ENCODE data around the gene TMC2. TPM values are rescaled to one million over a fixed set of nuclear protein-coding genes. Genes with fewer than 3 reads are reported as not detected.
A peak's percentile ranks its signal among the peaks of the same experiment; 100 is the strongest.

Gene TMC2
- total RNA-seq, 2 experiments from 2014 or later = not detected

- peaks cover 6% of the 10 kb centered on the region for H3K27me3 Mint-ChIP-seq
- peak overlapping the region; percentile 90 for H3K4me3 Mint-ChIP-seq
- H3K9me3 Mint-ChIP-seq = no peaks in the 10 kb centered on the region
- peaks cover 41% of the 10 kb centered on the region for H3K4me1 Mint-ChIP-seq
- peaks cover 60% of the 10 kb centered on the region for H3K36me3 Mint-ChIP-seq
- DNase-seq = no peak
- H3K27ac Mint-ChIP-seq = peak overlapping the region; percentile 92
Observed at GRCh38 chr20:2653556-2654383, 117.4 kb downstream of the TMC2 start.

- DNase-seq = no peak
- H3K27me3 Mint-ChIP-seq = peaks cover 6% of the 10 kb centered on the region
Observed at GRCh38 chr20:2654384-2654822, 118.0 kb downstream of the TMC2 start.

GRCh38 chr20:2654831-2655230 lies 118.5 kb downstream of the TMC2 start:
- peaks cover 6% of the 10 kb centered on the region for H3K27me3 Mint-ChIP-seq
- H3K27ac Mint-ChIP-seq = peak overlapping the region; percentile 92
- peaks cover 38% of the 10 kb centered on the region for H3K4me1 Mint-ChIP-seq
- no peak for DNase-seq
- peak overlapping the region; percentile 90 for H3K4me3 Mint-ChIP-seq
- H3K36me3 Mint-ChIP-seq = peaks cover 63% of the 10 kb centered on the region
- no peaks in the 10 kb centered on the region for H3K9me3 Mint-ChIP-seq

More at GRCh38 chr20:2654384-2654822, 118.0 kb downstream of the TMC2 start:
- peak overlapping the region; percentile 92 for H3K27ac Mint-ChIP-seq
- no peaks in the 10 kb centered on the region for H3K9me3 Mint-ChIP-seq
- peaks cover 63% of the 10 kb centered on the region for H3K36me3 Mint-ChIP-seq
- H3K4me1 Mint-ChIP-seq = peaks cover 41% of the 10 kb centered on the region
- H3K4me3 Mint-ChIP-seq = peak overlapping the region; percentile 90

DNA sequence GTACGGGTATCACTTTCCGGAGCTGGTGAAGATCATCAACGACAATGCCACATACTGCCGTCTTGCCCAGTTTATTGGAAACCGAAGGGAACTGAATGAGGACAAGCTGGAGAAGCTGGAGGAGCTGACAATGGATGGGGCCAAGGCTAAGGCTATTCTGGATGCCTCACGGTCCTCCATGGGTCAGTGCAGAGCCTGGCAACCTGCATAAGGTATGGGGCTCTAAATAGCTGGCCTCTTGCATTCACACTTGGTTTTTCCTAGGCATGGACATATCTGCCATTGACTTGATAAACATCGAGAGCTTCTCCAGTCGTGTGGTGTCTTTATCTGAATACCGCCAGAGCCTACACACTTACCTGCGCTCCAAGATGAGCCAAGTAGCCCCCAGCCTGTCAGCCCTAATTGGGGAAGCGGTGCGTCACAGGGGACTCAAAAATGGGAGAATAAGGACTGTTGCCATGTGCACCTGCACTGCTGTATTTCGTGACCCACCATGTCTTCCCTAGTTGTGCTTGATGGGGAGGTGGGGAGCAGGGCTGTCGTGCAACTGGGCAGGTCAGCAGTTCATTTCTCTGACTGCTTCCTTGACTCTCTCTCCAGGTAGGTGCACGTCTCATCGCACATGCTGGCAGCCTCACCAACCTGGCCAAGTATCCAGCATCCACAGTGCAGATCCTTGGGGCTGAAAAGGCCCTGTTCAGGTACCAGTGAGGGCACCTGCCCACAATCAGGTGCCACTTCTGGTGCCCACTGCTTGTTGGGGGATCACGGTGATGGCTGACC lies 119.2 kb downstream of the TMC2 start:
- no peak for DNase-seq
- H3K4me3 Mint-ChIP-seq = peak overlapping the region; percentile 90
- peak overlapping the region; percentile 92 for H3K27ac Mint-ChIP-seq
- H3K27me3 Mint-ChIP-seq = peaks cover 6% of the 10 kb centered on the region
- H3K9me3 Mint-ChIP-seq = no peaks in the 10 kb centered on the region
- H3K36me3 Mint-ChIP-seq = peaks cover 62% of the 10 kb centered on the region
- peaks cover 35% of the 10 kb centered on the region for H3K4me1 Mint-ChIP-seq

GRCh38 chr20:2656471-2657117 lies 120.2 kb downstream of the TMC2 start:
- Mint-ChIP-seq H3K27ac (peak overlapping the region; percentile 92), H3K4me1 (peaks cover 35% of the 10 kb centered on the region), H3K36me3 (peaks cover 62% of the 10 kb centered on the region), H3K9me3 (no peaks in the 10 kb centered on the region), H3K4me3 (peak overlapping the region; percentile 90), H3K27me3 (peaks cover 6% of the 10 kb centered on the region)
- no peak for DNase-seq

GRCh38 chr20:2657241-2657640 lies 120.9 kb downstream of the TMC2 start:
- Mint-ChIP-seq H3K27me3 (peaks cover 6% of the 10 kb centered on the region), H3K9me3 (no peaks in the 10 kb centered on the region), H3K4me3 (peak overlapping the region; percentile 90), H3K36me3 (peaks cover 66% of the 10 kb centered on the region), H3K27ac (peak overlapping the region; percentile 92), H3K4me1 (peaks cover 41% of the 10 kb centered on the region)
- DNase-seq = no peak

DNA sequence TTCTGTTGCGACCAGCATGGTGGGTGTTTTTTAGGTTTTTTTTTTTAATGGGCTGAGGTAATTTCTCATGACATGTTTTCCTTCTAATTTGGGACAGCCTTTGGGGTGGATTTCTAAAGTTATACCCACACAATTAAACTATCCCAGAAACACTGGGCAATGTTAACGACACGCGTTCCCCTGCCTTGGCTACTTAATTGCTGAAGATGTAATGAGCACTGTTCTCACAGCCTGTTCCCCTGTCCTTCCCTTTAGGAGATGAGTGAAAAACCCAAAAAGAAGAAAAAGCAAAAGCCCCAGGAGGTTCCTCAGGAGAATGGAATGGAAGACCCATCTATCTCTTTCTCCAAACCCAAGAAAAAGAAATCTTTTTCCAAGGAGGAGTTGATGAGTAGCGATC lies 121.3 kb downstream of the TMC2 start:
- Mint-ChIP-seq H3K4me1 (peaks cover 42% of the 10 kb centered on the region), H3K9me3 (no peaks in the 10 kb centered on the region), H3K36me3 (peaks cover 65% of the 10 kb centered on the region), H3K4me3 (no peak overlapping the region), H3K27me3 (peaks cover 6% of the 10 kb centered on the region), H3K27ac (peak overlapping the region; percentile 92)
- DNase-seq = no peak

DNA sequence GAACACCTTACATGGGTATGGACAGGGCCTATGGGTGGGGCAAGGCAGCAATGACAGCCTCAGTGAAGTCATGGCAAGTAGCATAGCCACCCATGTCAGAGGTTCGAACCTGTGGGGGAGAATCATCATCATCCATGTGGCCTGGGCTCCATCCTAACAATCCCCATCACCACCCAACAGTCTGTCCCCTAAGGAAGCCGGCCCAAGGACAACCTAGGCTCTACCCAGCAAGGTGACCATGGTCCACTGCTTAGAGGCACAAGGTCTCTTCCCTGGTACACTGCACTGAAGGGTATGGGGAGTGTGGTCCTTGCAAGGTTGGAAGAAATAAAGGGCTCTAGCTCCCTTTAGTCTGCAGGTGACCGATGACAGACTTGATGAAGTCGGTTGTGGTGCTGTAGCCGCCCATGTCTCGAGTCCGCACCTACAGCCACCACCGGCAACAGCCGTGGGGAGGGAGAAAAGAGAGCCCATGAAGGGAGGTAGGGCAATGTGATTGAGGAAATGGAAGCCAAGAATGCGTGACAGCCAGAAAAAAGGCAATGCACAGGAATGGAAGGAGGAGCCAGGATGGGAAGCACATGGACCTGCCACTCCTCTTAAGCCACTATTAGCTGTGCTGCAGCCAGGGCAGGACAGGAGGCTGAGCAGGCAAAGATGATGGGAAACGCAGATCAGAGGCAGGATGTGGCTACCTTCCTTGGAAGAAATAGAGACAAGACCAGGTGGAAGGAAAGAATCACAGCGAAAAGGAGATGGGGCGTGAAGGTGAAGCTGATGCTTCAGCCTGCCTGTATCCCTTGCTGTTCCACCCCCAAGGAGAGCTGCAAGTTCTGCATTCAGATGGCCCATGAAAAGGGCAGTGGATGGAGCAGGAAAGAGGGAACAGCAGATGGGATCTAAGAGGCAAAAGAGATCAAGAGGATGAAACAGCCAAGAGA lies 122.3 kb downstream of the TMC2 start:
- Mint-ChIP-seq H3K27me3 (peaks cover 6% of the 10 kb centered on the region), H3K36me3 (peaks cover 59% of the 10 kb centered on the region), H3K9me3 (no peaks in the 10 kb centered on the region), H3K27ac (peak overlapping the region; percentile 92), H3K4me3 (peak overlapping the region; percentile 5), H3K4me1 (peaks cover 48% of the 10 kb centered on the region)
- DNase-seq = peak; percentile 33

- Mint-ChIP-seq H3K9me3 (no peaks in the 10 kb centered on the region), H3K27ac (no peak overlapping the region), H3K4me3 (no peak overlapping the region), H3K4me1 (peaks cover 43% of the 10 kb centered on the region), H3K27me3 (peaks cover 1% of the 10 kb centered on the region), H3K36me3 (peaks cover 54% of the 10 kb centered on the region)
- DNase-seq = no peak
Observed at GRCh38 chr20:2659547-2659946, 123.2 kb downstream of the TMC2 start.

- Mint-ChIP-seq H3K27me3 (no peaks in the 10 kb centered on the region), H3K27ac (peak overlapping the region; percentile 97), H3K4me1 (peaks cover 22% of the 10 kb centered on the region), H3K36me3 (peaks cover 22% of the 10 kb centered on the region), H3K9me3 (no peaks in the 10 kb centered on the region), H3K4me3 (peak overlapping the region; percentile 92)
- DNase-seq = no peak
Observed at GRCh38 chr20:2663364-2663886, 127.1 kb downstream of the TMC2 start.

DNA sequence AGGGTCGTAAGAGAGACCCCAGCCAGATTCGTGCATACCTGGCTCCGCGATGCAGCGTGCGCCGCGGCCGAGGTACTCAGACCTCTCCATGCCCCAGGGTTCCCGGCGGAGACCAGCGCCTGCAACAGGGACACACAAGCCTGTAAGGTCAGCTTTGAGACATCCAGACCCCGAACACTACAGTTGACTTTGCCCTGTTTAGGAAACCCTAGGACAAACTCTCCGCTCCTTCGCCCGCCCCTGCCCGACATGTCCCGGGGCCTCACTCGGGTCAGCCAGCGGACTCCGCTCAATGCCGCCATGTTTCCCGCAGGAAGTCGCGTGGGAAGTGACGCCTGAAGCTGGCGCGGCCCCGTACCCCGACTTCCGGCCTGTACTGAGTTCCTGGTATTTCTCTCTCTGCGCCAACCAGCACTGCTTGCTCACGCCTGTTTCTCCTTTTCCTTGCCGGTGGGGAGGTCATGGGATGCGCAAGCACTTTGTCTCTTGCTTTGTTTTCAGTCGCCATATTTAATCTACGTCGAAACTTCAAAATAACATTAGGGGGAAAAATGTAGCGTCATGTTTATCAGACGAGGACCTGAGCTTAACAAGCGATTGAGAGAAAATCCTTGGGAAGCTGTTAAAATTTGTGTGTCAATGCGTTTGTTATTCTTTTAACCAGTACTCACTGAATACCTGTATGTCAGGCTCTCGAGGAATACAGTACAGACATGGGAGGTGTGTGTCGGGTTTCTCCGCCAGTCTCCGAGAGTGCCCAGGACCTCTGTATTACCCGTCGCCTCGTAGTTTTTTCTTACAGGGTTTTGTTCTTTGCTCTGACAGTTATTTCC lies 127.7 kb downstream of the TMC2 start, which contains the start of gene IDH3B:
Gene IDH3B (minus strand): TSS at position 330 of the 833 bp plus-strand sequence. CDS start 28 bp downstream, at position 302.
- DNase-seq = peak; percentile 91
- Mint-ChIP-seq H3K27me3 (no peaks in the 10 kb centered on the region), H3K4me3 (peak within 1 kb of the TSS; percentile 92), H3K4me1 (peaks cover 22% of the 10 kb centered on the region), H3K36me3 (peaks cover 15% of the 10 kb centered on the region), H3K9me3 (no peaks in the 10 kb centered on the region), H3K27ac (peak within 1 kb of the TSS; percentile 97)

DNA sequence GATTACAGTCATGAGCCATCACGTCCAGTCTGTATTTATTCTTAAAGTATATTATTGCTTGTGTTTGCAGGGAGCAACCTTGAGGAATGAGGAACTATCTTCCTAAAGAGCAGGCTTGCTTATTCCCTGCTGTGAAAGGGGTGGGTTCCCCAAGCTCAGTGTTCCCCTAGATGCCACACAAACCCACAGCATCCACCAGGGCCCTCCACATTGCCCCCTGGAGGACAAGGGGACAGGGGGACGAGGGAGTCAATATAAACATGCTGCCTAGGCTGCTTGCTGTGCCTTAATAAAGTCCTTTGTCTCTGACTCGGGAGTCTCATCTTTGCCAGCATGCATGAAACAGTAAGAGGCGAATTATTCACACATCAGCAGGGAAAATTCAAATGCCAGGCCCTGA lies 135.6 kb downstream of the TMC2 start:
- Mint-ChIP-seq H3K4me3 (no peak overlapping the region), H3K27ac (no peak overlapping the region), H3K9me3 (no peaks in the 10 kb centered on the region), H3K4me1 (no peaks in the 10 kb centered on the region), H3K36me3 (no peaks in the 10 kb centered on the region), H3K27me3 (no peaks in the 10 kb centered on the region)
- no peak for DNase-seq

DNA sequence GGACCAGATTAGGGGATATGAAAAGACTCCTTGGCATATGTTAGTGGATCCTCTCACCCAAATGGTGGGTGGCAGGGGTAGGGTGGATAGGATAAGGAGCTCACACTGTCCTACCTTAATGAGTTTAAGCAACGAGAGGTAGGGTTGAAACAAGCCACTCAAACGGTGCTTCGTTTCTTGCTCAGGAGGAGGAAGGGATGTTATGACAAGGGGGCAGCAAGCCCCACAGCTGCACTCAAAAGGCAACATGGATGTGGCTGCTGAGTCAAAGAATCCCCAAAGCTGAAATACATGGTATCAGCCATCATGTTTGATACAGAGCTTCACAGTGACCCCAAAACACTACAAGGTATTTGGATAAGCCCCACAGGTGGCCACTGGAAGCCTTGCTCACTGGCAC lies 136.1 kb downstream of the TMC2 start:
- DNase-seq = no peak
- Mint-ChIP-seq H3K9me3 (no peaks in the 10 kb centered on the region), H3K27ac (no peak overlapping the region), H3K4me1 (no peaks in the 10 kb centered on the region), H3K4me3 (no peak overlapping the region), H3K27me3 (no peaks in the 10 kb centered on the region), H3K36me3 (no peaks in the 10 kb centered on the region)
